Hematopoietic multipotent progenitor cell treated with erythropoietin and hydrocortisone succinate and interleukin-3 and kit ligand, for 4 days (in vitro differentiated cells): Measurements from ENCODE around the gene CCDC110.

Source experiments
- DNase-seq: peaks from one replicate; pipeline ENCODE4 v3.0.0-alpha.2; 2015

The CCDC110 gene

GRCh38 chr4:185412412-185412811, 59.1 kb downstream of the CCDC110 start:
- no peak for DNase-seq

GRCh38 chr4:185411849-185412248, 59.7 kb downstream of the CCDC110 start:
- no peak for DNase-seq

DNA sequence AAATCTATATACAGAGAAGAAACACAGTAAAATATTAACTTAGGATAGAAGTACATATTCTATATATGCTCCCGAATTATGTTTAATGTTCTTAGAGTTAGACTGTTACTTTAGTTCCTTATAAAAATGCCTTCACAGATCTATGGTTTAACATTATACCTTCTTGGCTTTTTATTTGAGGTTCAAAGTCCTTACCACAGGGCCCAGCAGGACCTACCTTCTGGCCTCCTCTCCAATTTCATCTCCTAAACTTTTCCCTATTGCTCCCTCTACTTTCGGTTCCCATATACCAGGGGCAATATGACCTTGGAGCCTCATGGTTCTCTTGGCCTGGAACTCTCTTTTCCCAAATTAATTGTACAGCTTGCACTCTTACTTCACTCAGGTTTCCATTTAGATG, 63.1 kb downstream of the CCDC110 start:
- DNase-seq: no peak

DNA sequence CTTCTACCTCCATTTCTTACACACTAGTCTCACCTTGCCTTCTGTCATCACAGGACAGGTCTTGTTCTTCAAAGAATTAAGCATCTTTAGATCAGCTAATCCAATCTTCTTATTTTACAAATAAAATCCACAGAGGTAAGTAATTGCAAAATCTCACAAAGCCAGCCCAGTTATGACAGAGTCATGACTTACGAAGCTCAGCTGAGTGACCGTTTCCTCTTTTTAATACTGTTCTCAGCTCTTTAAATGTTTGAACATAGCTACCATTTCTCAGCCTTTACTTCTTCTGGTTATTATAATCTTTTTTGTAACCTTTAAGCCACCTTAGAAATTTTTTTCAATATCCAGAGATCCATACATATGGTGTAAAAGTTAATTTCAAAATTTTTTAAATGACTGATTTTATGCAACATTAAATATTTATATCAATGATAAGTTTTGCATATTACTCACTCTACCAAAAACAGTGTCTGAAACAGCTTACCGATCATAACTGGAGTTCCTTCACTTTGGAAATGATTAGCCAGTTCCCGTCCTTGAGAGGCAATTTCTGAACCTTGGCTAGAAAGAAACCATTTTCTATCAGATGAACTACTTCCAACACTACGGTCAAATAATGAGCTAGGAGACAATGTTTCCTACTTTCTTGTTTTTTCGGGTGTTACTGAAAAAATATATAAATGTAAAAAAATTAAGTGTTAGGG, 66.1 kb downstream of the CCDC110 start:
- DNase-seq: no peak

GRCh38 chr4:185404031-185404430, 67.5 kb downstream of the CCDC110 start:
- DNase-seq: no peak

GRCh38 chr4:185399466-185399865, 72.1 kb downstream of the CCDC110 start:
- no peak for DNase-seq

- no peak for DNase-seq
These were observed 72.9 kb downstream of the CCDC110 start for GRCh38 chr4:185398618-185399017.

DNA sequence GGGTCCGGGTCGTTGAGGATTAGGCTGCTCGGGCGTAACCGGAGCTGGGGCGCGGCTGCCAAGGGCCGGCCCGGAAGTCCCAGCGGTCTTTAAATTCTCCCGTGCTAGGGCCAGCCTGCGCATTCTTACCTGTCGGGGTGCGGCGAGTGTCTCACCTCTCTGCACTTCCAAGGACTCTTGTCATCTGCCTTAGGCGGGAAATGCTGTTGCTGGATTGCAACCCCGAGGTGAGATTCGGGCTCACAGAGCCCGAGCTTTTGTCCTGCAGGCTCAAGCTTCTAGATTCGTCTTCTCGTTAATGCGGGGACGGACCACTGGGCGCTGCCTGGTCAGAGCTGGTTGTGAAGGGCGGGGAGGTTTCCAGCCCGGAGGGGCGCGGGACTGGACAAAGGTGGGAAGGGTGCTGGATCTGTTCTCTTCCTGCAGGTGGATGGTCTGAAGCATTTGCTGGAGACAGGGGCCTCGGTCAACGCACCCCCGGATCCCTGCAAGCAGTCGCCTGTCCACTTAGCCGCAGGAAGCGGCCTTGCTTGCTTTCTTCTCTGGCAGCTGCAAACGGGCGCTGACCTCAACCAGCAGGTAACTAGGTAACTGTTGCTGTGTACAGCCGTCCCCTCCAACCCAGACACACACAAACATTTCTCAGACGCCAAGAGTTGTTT, 74.7 kb downstream of the CCDC110 start, which contains the start of gene ANKRD37:
ANKRD37 (plus strand) TSS at position 118 of the 662 bp plus-strand sequence; CDS start at position 201, 83 bp downstream.
- DNase-seq: no peak

DNA sequence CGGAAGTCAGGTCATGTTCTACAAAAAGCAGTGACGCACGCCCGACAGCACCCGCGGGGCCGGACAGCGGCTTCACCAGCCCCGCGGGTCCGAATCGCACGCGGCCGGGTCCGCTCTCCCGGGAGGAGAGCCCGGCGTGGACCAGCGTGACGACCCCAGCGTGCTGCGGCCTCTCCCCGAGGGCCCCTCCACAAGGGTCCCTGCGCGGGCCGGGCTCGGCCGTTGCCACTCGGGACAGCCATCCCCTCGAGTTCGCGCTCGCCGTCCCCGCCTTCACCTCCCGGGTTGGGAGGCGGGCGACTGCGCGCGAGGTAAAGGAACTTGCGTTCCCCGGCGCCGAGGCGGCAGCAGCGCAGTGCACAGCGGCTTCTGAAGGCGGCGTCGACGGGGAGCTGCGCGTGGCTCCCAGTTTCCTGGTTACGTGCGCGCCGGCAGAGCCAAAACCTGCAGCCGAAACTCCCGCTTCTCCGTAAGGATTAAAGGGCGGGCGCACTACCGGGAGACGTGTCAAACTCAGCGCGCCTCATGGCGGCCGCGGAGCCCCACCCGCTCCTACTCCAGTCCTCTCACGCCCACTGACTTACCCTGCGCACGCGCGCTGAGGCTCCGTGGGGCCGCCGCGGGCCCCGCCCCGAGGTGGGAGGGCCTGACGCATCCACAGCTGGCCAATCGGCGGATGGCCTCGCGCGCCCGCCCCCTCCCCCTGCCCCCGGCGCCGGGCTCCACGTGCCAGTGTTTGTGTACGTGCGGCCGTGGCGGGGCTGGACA, 75.4 kb downstream of the CCDC110 start:
- peak; percentile 97 for DNase-seq

- peak; percentile 32 for DNase-seq
These were observed 76.1 kb downstream of the CCDC110 start, which contains the start of gene LRP2BP for GRCh38 chr4:185395238-185395955. Gene LRP2BP (minus strand): TSS chr4:185395924. CDS start chr4:185378186, 17,738 bp downstream.
